ENCODE measurements around the gene NCOA1. TPM values are rescaled to one million over a fixed set of nuclear protein-coding genes. Genes with fewer than 3 reads are reported as not detected.
A peak's percentile ranks its signal among the peaks of the same experiment; 100 is the strongest.

The NCOA1 gene
- total and polyA plus RNA-seq, 4 experiments from 2014 or later: 5.9 to 46.2 (median 34.8) TPM

DNA sequence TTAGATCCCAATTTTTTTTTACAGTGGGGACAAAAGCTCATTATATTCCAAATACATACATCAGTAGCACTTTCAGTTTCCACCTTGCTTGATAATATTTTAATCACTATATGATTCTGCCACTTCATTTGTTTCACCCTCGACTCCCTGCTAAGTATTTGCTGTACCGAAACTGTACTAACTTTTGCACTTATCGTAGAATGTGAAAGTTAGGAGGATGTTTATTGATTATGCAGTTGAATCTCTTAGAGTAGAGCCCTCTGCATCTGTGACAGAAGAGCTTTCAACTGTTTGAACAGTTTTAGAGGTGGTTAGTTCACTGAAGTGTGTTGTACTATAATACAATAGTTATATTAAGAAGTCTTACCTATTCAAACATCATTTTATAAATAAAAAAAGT is 20.8 kb downstream of the NCOA1 start:
- Mint-ChIP-seq H3K9me3 (no peaks in the 10 kb centered on the region), H3K27me3 (no peaks in the 10 kb centered on the region), H3K4me3 (peak overlapping the region in 6 of 8 donors; percentile 27 to 68 (median 32)), H3K4me1 (peaks cover 50 to 71% (median 63%) of the 10 kb centered on the region in 4 donors), H3K36me3 (no peaks in the 10 kb centered on the region), H3K27ac (peak overlapping the region in 1 of 7 donors; percentile 5)
- Histone ChIP-seq H3K9me3 (ENCODE audit: control insufficient read depth in 1 of 2, low read length in 2 of 2) (no peaks in the 10 kb centered on the region), H3K4me3 (ENCODE audit: low read length in 2 of 2) (no peak overlapping the region), H3K27ac (ENCODE audit: low read depth, low read length) (no peak overlapping the region), H3K27me3 (ENCODE audit: insufficient read depth, low read length) (no peaks in the 10 kb centered on the region), H3K4me1 (ENCODE audit: insufficient read depth, low read length) (peaks cover 46% of the 10 kb centered on the region), H3K36me3 (ENCODE audit: insufficient read depth, low read length) (no peaks in the 10 kb centered on the region)
- CTCF ChIA-PET (ENCODE audit: partially characterized antibody): no interaction called here
- POLR2A ChIA-PET (ENCODE audit: partially characterized antibody): no interaction called here
- intact Hi-C loops (cut with micrococcal nuclease): no loop called here
- no peak for DNase-seq

DNA sequence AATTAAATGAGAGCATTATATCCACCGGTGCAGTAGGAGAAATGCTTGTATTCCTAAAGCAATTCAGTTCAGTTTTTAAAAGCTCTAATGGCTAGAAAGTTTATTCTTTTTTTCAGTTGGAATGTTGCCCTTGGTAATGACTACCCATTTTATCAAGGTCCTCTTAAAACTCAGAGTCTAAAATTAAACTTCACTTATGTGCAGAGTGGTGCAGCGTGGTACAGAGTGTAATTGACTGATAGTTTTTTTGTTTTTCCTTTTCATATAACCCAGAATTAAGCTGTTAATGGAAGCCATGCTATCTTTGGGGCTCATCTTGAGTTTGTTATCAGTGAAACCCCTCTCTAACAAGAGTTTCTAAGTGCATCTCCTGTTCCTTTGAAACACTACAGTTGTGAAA is 21.4 kb downstream of the NCOA1 start:
- ChIA-PET CTCF (ENCODE audit: partially characterized antibody) (interaction anchor here (1.2 kb wide), 1 partner anchor 315 kb away, joined by 3 read pairs; no protein-coding TSS in a partner anchor), POLR2A (ENCODE audit: partially characterized antibody) (no interaction called here)
- intact Hi-C loops (cut with micrococcal nuclease): no loop called here
- no peaks in the 10 kb centered on the region for H3K27me3 ChIP-seq (ENCODE audit: insufficient read depth, low read length)
- Mint-ChIP-seq H3K36me3 (no peaks in the 10 kb centered on the region), H3K9me3 (no peaks in the 10 kb centered on the region), H3K4me3 (peak overlapping the region in 3 of 8 donors; percentile 27 to 31 (median 27)), H3K27me3 (no peaks in the 10 kb centered on the region), H3K4me1 (peaks cover 50 to 71% (median 64%) of the 10 kb centered on the region in 4 donors), H3K27ac (peak overlapping the region in 2 of 7 donors; percentile 1 to 7)
- no peaks in the 10 kb centered on the region for H3K36me3 ChIP-seq (ENCODE audit: insufficient read depth, low read length)
- peaks cover 41% of the 10 kb centered on the region for H3K4me1 ChIP-seq (ENCODE audit: insufficient read depth, low read length)
- no peak overlapping the region for H3K4me3 ChIP-seq (ENCODE audit: low read length in 2 of 2)
- no peaks in the 10 kb centered on the region for H3K9me3 ChIP-seq (ENCODE audit: control insufficient read depth in 1 of 2, low read length in 2 of 2)
- DNase-seq: no peak
- no peak overlapping the region for H3K27ac ChIP-seq (ENCODE audit: low read depth, low read length)

DNA sequence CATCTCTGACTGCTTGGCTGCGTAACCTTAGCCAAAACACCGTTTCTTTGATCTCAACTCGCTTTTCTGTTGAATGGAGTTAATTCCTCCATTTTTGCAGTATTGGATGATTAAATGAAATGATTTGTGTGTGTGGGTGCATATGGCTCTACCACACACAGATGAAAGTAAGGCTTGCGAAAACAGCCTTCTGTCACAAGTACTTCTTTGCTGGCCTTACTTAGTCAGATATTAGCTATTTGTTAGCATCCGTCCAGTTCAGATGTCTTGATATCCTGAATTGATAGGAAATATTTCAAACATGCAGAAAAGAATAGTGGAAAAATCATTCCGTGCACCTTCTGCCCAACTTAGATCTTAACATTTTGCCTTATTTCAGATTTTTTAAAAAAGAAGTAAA is 21.8 kb downstream of the NCOA1 start:
- peak overlapping the region in 2 of 8 donors; percentile 27 to 37 for H3K4me3 Mint-ChIP-seq
- no peaks in the 10 kb centered on the region for H3K36me3 Mint-ChIP-seq
- H3K4me1 Mint-ChIP-seq: peaks cover 47 to 70% (median 63%) of the 10 kb centered on the region in 4 donors
- H3K9me3 Mint-ChIP-seq: no peaks in the 10 kb centered on the region
- H3K36me3 ChIP-seq (ENCODE audit: insufficient read depth, low read length): no peaks in the 10 kb centered on the region
- POLR2A ChIA-PET (ENCODE audit: partially characterized antibody): no interaction called here
- intact Hi-C loops (cut with micrococcal nuclease): no loop called here
- H3K27me3 ChIP-seq (ENCODE audit: insufficient read depth, low read length): no peaks in the 10 kb centered on the region
- no peak overlapping the region for H3K4me3 ChIP-seq (ENCODE audit: low read length in 2 of 2)
- H3K27ac ChIP-seq (ENCODE audit: low read depth, low read length): no peak overlapping the region
- DNase-seq: no peak
- CTCF ChIA-PET (ENCODE audit: partially characterized antibody): interaction anchor here (0.6 to 1.2 kb wide), 2 partner anchors 36 to 315 kb away, joined by 3 read pairs; no protein-coding TSS in a partner anchor
- no peaks in the 10 kb centered on the region for H3K9me3 ChIP-seq (ENCODE audit: control insufficient read depth in 1 of 2, low read length in 2 of 2)
- H3K27me3 Mint-ChIP-seq: no peaks in the 10 kb centered on the region
- no peak overlapping the region for H3K27ac Mint-ChIP-seq
- peaks cover 37% of the 10 kb centered on the region for H3K4me1 ChIP-seq (ENCODE audit: insufficient read depth, low read length)

DNA sequence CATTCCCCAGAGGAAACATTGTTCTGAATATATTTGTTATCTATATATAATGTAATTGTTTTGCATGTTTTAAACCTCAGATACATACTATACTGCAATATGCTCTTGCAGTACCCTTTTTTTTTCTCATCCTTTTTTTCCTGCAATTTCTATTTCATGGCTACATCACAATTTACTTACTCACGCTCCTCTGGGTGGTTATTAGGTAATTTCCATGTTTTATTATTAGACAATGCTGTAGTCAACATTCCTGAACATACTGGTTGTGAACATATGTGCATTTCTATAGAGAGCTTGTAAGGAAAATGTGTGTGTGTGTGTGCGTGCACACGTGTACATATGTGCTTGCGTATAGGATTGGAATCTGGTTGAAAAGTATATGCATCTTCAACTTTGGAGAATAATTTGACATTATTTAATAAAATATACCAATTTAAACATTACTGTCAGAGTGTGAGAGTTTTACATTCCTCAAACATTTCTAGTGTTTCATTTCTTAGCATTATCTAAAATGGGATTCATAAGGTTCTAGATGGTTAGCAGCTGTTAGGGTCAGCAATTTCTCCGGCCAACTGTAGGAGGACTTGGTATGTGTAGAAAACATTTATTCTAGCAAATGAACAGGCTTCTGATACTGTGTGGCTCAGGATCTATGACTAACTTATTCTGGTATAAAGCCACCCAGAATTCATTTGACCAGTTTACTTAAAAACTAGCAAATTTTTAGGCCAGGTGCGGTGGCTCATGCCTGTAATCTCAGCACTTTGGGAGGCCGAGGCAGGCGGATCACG is 22.4 kb downstream of the NCOA1 start:
- Histone ChIP-seq H3K27ac (ENCODE audit: low read depth, low read length) (no peak overlapping the region), H3K4me3 (ENCODE audit: low read length in 2 of 2) (no peak overlapping the region), H3K27me3 (ENCODE audit: insufficient read depth, low read length) (no peaks in the 10 kb centered on the region), H3K4me1 (ENCODE audit: insufficient read depth, low read length) (peaks cover 31% of the 10 kb centered on the region), H3K36me3 (ENCODE audit: insufficient read depth, low read length) (no peaks in the 10 kb centered on the region), H3K9me3 (ENCODE audit: control insufficient read depth in 1 of 2, low read length in 2 of 2) (no peaks in the 10 kb centered on the region)
- Mint-ChIP-seq H3K4me3 (peak overlapping the region in 1 of 8 donors; percentile 3), H3K27ac (no peak overlapping the region), H3K4me1 (peaks cover 44 to 66% (median 57%) of the 10 kb centered on the region in 4 donors), H3K9me3 (no peaks in the 10 kb centered on the region), H3K36me3 (no peaks in the 10 kb centered on the region), H3K27me3 (no peaks in the 10 kb centered on the region)
- DNase-seq: no peak
- CTCF ChIA-PET (ENCODE audit: partially characterized antibody): interaction anchor here (0.6 to 1.2 kb wide), 2 partner anchors 37 to 314 kb away, joined by 3 read pairs; no protein-coding TSS in a partner anchor
- POLR2A ChIA-PET (ENCODE audit: partially characterized antibody): no interaction called here
- intact Hi-C loops (cut with micrococcal nuclease): no loop called here

DNA sequence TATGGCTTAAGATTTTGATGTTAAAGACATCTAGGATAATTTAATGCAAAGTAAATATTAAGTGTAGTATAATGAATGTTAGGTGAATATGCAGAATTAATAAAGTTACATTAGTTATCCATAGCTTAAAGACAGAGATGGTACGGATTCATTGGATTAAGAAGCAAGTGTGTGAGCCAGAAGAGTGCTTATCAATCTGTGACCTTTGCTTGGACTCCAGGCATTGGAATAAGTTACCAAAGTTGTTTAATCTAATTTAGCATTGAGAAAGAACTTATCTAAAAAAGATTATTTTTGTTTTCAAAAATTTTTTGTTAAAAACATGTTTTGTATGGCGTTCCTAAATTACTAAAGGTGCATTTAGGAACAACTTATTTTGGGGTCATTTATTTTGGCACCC is 23.8 kb downstream of the NCOA1 start:
- Histone ChIP-seq H3K4me1 (ENCODE audit: insufficient read depth, low read length) (peaks cover 21% of the 10 kb centered on the region), H3K36me3 (ENCODE audit: insufficient read depth, low read length) (no peaks in the 10 kb centered on the region), H3K4me3 (ENCODE audit: low read length in 2 of 2) (no peak overlapping the region), H3K9me3 (ENCODE audit: control insufficient read depth in 1 of 2, low read length in 2 of 2) (no peaks in the 10 kb centered on the region), H3K27me3 (ENCODE audit: insufficient read depth, low read length) (no peaks in the 10 kb centered on the region), H3K27ac (ENCODE audit: low read depth, low read length) (no peak overlapping the region)
- POLR2A ChIA-PET (ENCODE audit: partially characterized antibody): no interaction called here
- Mint-ChIP-seq H3K4me1 (peaks cover 37 to 64% (median 50%) of the 10 kb centered on the region in 4 donors), H3K36me3 (no peaks in the 10 kb centered on the region), H3K9me3 (no peaks in the 10 kb centered on the region), H3K4me3 (no peak overlapping the region), H3K27ac (no peak overlapping the region), H3K27me3 (no peaks in the 10 kb centered on the region)
- intact Hi-C loops (cut with micrococcal nuclease): no loop called here
- DNase-seq: no peak
- CTCF ChIA-PET (ENCODE audit: partially characterized antibody): no interaction called here

DNA sequence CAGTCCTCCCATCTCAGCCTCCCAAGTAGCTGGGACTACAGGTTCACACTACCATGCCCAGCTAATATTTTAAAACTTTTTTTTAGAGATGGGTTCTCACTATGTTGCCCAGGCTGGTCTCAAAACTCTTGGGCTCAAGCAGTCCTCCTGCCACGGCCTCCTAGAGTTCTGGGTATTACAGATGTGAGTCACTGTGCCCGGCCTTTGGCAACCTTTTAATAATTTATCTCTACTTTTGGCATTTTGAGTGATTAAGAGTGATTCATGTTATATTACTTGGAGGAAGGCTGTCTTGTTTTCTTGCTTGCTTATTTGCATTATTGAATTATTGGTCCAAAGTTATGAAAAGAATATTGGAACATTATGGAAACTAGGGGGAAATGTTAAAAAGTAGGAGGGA is 24.3 kb downstream of the NCOA1 start:
- Mint-ChIP-seq H3K27me3 (no peaks in the 10 kb centered on the region), H3K4me3 (no peak overlapping the region), H3K27ac (no peak overlapping the region), H3K9me3 (no peaks in the 10 kb centered on the region), H3K36me3 (no peaks in the 10 kb centered on the region), H3K4me1 (peaks cover 38 to 67% (median 51%) of the 10 kb centered on the region in 4 donors)
- ChIA-PET POLR2A (ENCODE audit: partially characterized antibody) (no interaction called here), CTCF (ENCODE audit: partially characterized antibody) (interaction anchor here (0.6 to 0.7 kb wide), 2 partner anchors 17 to 682 kb away, joined by 4 to 5 read pairs; no protein-coding TSS in a partner anchor)
- Histone ChIP-seq H3K4me3 (ENCODE audit: low read length in 2 of 2) (no peak overlapping the region), H3K36me3 (ENCODE audit: insufficient read depth, low read length) (no peaks in the 10 kb centered on the region), H3K4me1 (ENCODE audit: insufficient read depth, low read length) (peaks cover 26% of the 10 kb centered on the region), H3K9me3 (ENCODE audit: control insufficient read depth in 1 of 2, low read length in 2 of 2) (no peaks in the 10 kb centered on the region), H3K27me3 (ENCODE audit: insufficient read depth, low read length) (no peaks in the 10 kb centered on the region), H3K27ac (ENCODE audit: low read depth, low read length) (no peak overlapping the region)
- intact Hi-C loops (cut with micrococcal nuclease): no loop called here
- no peak for DNase-seq

DNA sequence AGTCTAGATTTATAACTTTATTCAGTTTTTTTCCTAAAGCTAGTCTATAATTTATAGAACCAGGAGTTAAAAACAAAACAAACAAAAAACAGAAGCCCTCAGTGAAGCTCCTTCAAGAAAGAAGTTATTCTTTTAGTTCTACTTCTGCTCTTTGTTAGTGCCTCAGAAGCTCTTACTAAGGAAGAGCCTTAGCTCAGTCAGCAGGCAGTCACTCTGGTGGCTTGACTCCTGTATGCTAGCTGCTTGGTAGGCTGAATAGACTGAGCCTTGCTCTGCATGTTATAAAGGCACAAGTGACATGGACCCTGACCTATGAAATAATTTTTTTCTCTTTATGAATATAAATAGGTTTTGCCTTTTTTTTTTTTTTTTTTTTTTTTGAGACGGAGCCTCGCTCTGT is 24.8 kb downstream of the NCOA1 start:
- no peaks in the 10 kb centered on the region for H3K27me3 Mint-ChIP-seq
- H3K4me1 Mint-ChIP-seq: peaks cover 39 to 67% (median 51%) of the 10 kb centered on the region in 4 donors
- no peaks in the 10 kb centered on the region for H3K9me3 Mint-ChIP-seq
- Histone ChIP-seq H3K27me3 (ENCODE audit: insufficient read depth, low read length) (no peaks in the 10 kb centered on the region), H3K27ac (ENCODE audit: low read depth, low read length) (no peak overlapping the region), H3K4me1 (ENCODE audit: insufficient read depth, low read length) (peaks cover 31% of the 10 kb centered on the region), H3K9me3 (ENCODE audit: control insufficient read depth in 1 of 2, low read length in 2 of 2) (no peaks in the 10 kb centered on the region), H3K36me3 (ENCODE audit: insufficient read depth, low read length) (no peaks in the 10 kb centered on the region), H3K4me3 (ENCODE audit: low read length in 2 of 2) (no peak overlapping the region)
- H3K4me3 Mint-ChIP-seq: no peak overlapping the region
- no peak for DNase-seq
- CTCF ChIA-PET (ENCODE audit: partially characterized antibody): interaction anchor here (0.6 to 0.7 kb wide), 2 partner anchors 17 to 681 kb away, joined by 4 to 5 read pairs; no protein-coding TSS in a partner anchor
- no peak overlapping the region for H3K27ac Mint-ChIP-seq
- no peaks in the 10 kb centered on the region for H3K36me3 Mint-ChIP-seq
- intact Hi-C loops (cut with micrococcal nuclease): no loop called here
- POLR2A ChIA-PET (ENCODE audit: partially characterized antibody): no interaction called here

Data from CD4-positive, alpha-beta memory T cell (primary cell).